Stimulated activated CD8-positive, alpha-beta memory T cell treated with anti-CD3 and anti-CD28 coated beads, Interleukin-2, amount 100 ng/mL, for 48 hours (primary cell): ENCODE data around the gene CDH13.
A peak's percentile ranks its signal among the peaks of the same experiment; 100 is the strongest.

Experiments
- DNase-seq, 2 donors: peaks; one replicate each; pipeline ENCODE4 v3.0.0-alpha.2; 2020; ENCODE audit warnings: low read depth in 2 of 2

The CDH13 gene

GRCh38 chr16:82651921-82652601 is 25.3 kb downstream of the CDH13 start:
- no peak for DNase-seq

DNA sequence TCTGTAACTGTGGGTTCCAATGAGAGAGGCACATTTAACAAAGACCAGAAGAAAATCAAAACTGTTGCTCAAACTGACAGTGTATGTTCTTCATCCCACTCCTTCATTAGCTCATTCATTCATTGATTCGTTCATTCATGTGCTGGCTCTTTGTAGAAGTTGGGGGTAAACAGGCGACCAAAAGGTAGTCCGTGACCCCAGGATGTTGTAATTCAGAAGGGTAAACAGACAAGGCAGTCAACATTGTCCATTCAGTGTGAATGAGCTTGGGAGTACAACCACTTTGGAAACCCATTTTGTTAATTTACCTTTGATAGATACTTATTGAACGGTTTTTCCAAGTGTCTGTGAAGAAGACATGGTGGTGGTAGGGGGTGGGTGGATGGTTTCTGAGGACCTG is 26.1 kb downstream of the CDH13 start:
- no peak for DNase-seq

GRCh38 chr16:82653550-82654511 is 27.1 kb downstream of the CDH13 start:
- peak; percentile 7 to 8 for DNase-seq

GRCh38 chr16:82655072-82655714 is 28.4 kb downstream of the CDH13 start:
- peak; percentile 25 to 53 for DNase-seq

DNA sequence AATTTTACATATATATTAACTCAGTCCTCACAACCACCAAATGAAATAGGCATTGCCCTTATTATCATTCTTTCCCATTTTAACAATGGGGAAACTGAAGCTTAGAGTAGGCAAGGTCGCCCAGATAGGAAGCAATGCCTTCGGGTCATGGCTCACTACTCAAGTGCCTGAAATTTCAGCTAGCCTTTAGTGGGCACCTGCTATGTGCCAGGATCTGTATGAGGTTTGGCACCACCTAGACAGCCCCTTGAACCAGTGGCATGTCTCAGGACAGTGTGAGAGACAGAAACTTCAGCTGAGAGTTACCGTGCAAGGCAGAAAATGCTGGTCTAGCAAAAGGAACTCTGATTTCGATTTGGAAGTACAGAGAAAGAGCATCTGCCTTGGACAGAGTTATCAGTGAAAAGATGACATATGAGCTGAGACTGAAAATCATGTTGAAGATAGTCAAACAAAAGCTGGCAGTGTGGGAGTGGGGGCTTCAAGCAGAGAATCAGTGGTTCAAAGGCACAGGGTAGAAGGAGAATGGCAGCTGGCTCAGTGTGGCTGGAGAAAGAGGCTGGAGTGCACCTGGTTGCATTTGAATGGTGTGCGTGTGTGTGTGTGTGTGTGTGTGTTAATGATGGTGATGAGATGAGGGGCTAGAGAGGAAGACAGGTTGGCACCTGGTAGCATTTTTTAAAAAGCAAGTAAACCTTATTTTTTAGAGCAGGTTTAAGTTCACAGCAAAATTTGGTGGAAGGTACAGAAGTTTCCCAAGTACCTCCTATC is 29.1 kb downstream of the CDH13 start:
- DNase-seq, result no peak

GRCh38 chr16:82657239-82657638 is 30.5 kb downstream of the CDH13 start:
- no peak for DNase-seq

DNA sequence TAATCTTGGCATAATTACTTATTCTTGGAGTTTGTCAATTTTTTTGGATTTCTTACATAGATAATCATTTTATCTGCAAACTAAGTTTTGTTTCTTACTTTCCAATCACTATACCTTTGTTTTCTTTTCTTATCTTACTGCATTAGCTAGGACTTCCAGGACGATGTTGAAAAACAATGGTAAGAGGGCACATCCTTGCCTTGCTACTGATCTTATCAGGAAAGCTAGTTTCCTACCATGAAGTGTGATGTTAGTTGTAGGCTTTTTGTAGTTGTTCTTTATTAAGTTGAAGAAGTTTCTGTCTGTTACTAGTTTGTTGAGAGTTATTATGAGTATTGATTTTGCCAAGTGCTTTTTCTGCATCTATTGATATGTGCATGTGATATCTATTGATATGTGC is 31.0 kb downstream of the CDH13 start:
- DNase-seq, result no peak

DNA sequence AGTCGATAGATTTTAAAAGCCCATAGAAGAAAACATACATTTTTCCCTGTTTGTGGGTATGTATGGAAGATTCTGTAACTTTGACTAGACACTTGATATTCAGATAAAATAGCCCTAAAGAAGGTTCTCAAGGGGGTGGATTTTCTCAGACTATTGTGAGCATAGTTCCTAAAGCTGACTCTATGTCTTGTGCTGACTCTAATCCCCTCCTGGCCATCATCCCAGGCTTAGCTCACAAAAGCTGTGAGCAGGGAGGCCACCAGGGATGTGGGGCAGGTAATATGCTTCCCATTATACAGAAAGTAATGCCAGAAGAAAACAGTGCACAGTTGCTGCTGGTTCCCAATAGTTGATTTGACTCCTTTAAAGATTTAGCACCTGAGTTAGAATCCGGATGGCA is 32.0 kb downstream of the CDH13 start:
- no peak for DNase-seq

DNA sequence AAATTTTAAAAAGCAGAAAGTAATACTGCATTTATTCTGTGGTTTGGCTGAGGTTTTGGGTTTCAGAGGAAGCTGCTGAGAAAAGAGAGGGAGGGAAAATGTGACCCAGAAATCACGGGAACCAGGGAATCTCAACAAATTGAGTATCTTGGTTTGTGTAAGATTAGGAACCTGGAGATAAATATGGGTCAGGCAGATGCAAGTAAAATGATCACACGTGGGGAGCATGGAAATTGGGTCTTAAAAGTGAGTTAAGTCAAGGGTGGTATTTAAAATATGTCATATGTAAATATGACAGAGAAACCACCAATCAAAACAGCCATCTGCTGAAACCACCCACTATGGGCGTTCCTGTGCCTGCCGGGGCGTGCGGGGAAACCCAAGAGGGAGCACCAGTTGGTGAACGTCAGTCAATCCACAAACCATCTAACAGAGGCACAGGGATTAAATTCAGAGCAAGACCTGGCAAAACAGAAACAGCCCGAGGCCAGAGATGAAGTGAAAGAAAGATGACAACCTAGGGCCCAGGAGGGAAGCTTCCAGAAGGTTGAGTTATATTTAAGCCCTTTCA is 33.4 kb downstream of the CDH13 start:
- peak in 1 of 2 donors; percentile 22 for DNase-seq

DNA sequence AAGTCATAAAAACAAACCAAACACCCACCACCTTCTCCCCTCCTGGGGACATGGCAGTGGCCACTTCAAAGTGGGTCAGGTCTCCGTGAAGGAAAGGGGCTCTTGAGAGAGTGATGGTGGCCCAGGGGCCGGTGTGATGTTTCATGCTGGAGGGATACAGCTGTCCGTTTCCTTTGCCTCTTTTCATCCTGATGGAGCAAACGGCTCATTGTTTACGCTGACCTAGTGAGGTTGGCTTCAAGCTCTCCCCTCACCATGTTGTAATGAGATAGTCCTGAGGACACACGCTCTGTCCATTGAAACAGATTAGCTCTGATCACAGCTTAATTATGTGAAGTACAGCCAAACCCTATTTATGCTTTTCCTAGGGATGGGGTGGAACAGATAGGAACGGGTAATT is 34.2 kb downstream of the CDH13 start:
- DNase-seq, result no peak

DNA sequence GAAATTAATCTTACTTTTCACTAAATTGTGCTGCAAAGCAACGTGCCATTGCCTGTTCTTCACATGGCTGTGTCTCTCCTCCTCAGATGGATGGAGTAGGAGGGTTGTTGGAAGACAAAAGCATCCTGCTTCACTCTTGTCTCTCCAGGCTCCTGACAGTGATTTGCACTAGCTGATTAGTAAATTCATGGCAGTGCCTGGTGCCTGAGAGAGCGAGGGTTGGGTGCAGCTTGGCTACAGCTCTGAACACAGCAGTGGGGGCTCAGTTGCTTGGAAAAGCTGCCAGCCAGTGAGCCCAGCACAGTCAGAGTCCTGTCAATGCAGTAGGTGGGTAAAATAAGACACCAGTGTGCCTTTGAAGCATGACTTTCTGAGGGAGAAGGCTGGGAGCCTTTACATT is 37.4 kb downstream of the CDH13 start:
- no peak for DNase-seq

- DNase-seq, result no peak
These were observed 38.3 kb downstream of the CDH13 start for GRCh38 chr16:82665025-82665424.

- DNase-seq, result no peak
These were observed 40.7 kb downstream of the CDH13 start for GRCh38 chr16:82667437-82667836.

DNA sequence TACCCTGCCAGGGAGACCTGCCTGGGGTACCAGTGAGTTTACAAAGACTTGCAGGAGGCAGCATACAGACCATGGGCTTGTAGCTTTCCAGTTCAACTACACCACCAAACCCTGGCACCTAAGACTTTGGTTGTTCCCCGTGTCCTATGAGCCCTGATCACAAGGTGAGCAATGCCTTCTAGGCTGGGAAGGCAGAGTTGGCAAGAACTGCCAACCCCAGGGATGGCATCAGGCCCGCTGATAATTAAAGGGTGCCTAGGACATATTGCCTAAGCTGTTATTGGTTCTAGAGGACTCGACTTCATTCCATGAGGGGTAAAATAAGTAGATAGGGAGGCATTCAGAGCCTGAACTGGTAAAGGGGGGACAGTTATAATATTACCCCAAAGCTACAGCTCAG is 41.3 kb downstream of the CDH13 start:
- no peak for DNase-seq

DNA sequence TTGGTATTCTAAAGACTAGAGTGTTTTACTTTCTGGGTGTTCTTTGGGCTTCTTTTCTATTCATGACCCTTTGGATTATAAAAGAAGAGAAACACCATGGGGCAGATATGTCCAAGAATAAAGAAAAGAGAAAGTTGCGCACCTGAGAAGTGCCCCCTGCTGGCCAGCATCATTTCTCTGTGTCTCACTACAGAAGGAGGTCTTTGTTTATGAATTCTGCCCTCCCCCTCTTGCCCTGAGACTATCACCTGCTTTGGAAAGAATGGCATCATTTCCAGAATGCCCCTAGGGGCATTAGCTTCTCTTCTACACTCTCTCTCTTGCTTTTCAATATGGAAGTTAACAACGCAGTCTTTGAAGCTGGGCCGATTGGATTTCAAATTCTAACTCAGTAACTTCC is 45.0 kb downstream of the CDH13 start:
- no peak for DNase-seq

- no peak for DNase-seq
These were observed 45.9 kb downstream of the CDH13 start for GRCh38 chr16:82672676-82673075.

- no peak for DNase-seq
These were observed 48.5 kb downstream of the CDH13 start for GRCh38 chr16:82675300-82675699.

GRCh38 chr16:82681592-82681991 is 54.8 kb downstream of the CDH13 start:
- DNase-seq, result no peak

DNA sequence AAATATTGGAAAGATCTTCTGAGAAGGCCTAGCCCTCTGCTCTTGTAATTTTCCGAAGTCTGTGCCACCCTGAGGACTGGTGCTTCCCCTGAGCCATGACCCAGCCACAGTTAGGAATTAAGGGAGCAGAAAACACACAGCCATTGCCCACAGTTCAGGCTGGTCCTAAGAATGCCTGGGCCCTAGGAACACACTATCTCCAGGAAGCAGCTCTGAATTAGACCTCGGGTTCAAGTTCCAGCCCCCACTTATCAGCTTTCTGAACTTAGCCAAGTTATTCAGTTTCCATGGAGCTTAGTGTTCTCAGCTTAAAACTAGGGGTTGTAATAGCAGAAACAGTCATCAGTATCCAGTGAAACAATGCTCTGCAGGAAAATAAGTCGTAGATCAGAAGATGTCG is 56.0 kb downstream of the CDH13 start:
- no peak for DNase-seq

GRCh38 chr16:82684256-82684655 is 57.5 kb downstream of the CDH13 start:
- DNase-seq, result no peak

GRCh38 chr16:82685526-82685925 is 58.8 kb downstream of the CDH13 start:
- no peak for DNase-seq
